B cell (primary cell): Measurements from ENCODE around the gene SMPX. TPM values are rescaled to one million over a fixed set of nuclear protein-coding genes. Genes with fewer than 3 reads are reported as not detected.

ENCODE experiments used
- ATAC-seq: fragments of 200-7000 bp; cut with Tn5 transposase; one replicate; pipeline ENCODE4 v1.10.0; 2021; ENCODE audit warnings: low read depth, mild to moderate bottlenecking, moderate number of reproducible peaks, moderate library complexity
- CTCF ChIA-PET: fragments of 350-600 bp; sonication (Branson Sonifier 250); formaldehyde crosslinking; loops from one replicate; lab custom pipeline; 2021; ENCODE audit warnings: antibody characterized with exemption, inconsistent platforms; lab: Charles Lee
- POLR2A ChIA-PET: fragments of 350-600 bp; sonication (Branson Sonifier 250); formaldehyde crosslinking; loops from one replicate; lab custom pipeline; 2021; ENCODE audit warnings: antibody characterized with exemption; lab: Charles Lee
- DNase-seq: peaks from one replicate; pipeline ENCODE4 v3.0.0; 2013
- H2AFZ ChIP-seq: 2 replicates; pipeline ENCODE4 v1.6.1; 2012; ENCODE audit warnings: mild to moderate bottlenecking, low read depth, low read length; ENCODE audit not compliant: insufficient read depth, poor library complexity, severe bottlenecking
- H3K27ac ChIP-seq, 2 donors: 1 replicate in 1 of 2; 2 replicates in 1 of 2; pipeline ENCODE4 v1.5.1; 2012 to 2013; ENCODE audit warnings: low read length in 2 of 2, mild to moderate bottlenecking in 2 of 2, moderate library complexity in 1 of 2
- H3K27me3 ChIP-seq, 4 experiments: fragments of 200-600 bp in 1 of 4; sonication (generic) in 1 of 4; replicated peaks in 1 of 4; 1 replicate in 2 of 4; 2 replicates in 2 of 4; pipeline versions ENCODE4 v1.6.1 to v1.7.0; 2013 to 2016; ENCODE audit warnings: low read length in 3 of 4, mild to moderate bottlenecking in 2 of 4, mixed read lengths in 1 of 4, moderate library complexity in 1 of 4; ENCODE audit not compliant: insufficient read depth in 4 of 4, control insufficient read depth in 3 of 4; ENCODE audit errors: control extremely low read depth in 1 of 4
- H3K36me3 ChIP-seq, 2 experiments: replicated peaks in 1 of 2; 1 replicate in 1 of 2; 2 replicates in 1 of 2; pipeline versions ENCODE4 v1.6.1 to v1.7.1; 2013; ENCODE audit warnings: low read length in 1 of 2; ENCODE audit not compliant: insufficient read depth in 2 of 2, control insufficient read depth in 1 of 2; ENCODE audit errors: control extremely low read depth in 1 of 2, extremely low read depth in 1 of 2
- H3K4me1 ChIP-seq, 2 donors: fragments of 200-600 bp in 1 of 2; sonication (generic) in 1 of 2; 1 replicate in 1 of 2; 2 replicates in 1 of 2; pipeline versions ENCODE4 v1.5.1 to v1.6.1; 2013 to 2017; ENCODE audit warnings: low read length in 2 of 2; ENCODE audit not compliant: control insufficient read depth in 2 of 2, insufficient read depth in 2 of 2
- H3K4me2 ChIP-seq: replicated peaks from 2 replicates; pipeline ENCODE3; 2012; ENCODE audit warnings: mild to moderate bottlenecking, low read depth, low read length; ENCODE audit not compliant: poor library complexity, severe bottlenecking
- H3K4me3 ChIP-seq, 5 experiments: fragments of 200-600 bp in 1 of 5; sonication (generic) in 1 of 5; 1 replicate in 3 of 5; 2 replicates in 2 of 5; pipeline versions ENCODE4 v1.5.1 to v1.7.0; 2011 to 2016; ENCODE audit warnings: low read length in 4 of 5, mild to moderate bottlenecking in 4 of 5, low read depth in 2 of 5, control low read depth in 1 of 5, moderate library complexity in 1 of 5; ENCODE audit not compliant: insufficient read depth in 1 of 5; ENCODE audit errors: control extremely low read depth in 1 of 5, extremely low read depth in 1 of 5
- H3K79me2 ChIP-seq: fragments of 200-600 bp; sonication (generic); one replicate; pipeline ENCODE4 v1.6.0; 2016; ENCODE audit warnings: low read length; ENCODE audit not compliant: control insufficient read depth, insufficient read depth
- H3K9ac ChIP-seq: fragments of 200-600 bp; sonication (generic); 2 replicates; pipeline ENCODE4 v1.6.1; 2017; ENCODE audit warnings: mild to moderate bottlenecking, low read length, moderate library complexity
- H3K9me3 ChIP-seq, 3 donors: one replicate each; pipeline versions ENCODE4 v1.6.1 to v1.7.1; 2013; ENCODE audit warnings: low read length in 2 of 3; ENCODE audit not compliant: control insufficient read depth in 2 of 3, insufficient read depth in 1 of 3; ENCODE audit errors: control extremely low read depth in 1 of 3
- H4K20me1 ChIP-seq: 2 replicates; pipeline ENCODE4 v1.6.0; 2012; ENCODE audit warnings: mild to moderate bottlenecking, low read length; ENCODE audit not compliant: insufficient read depth, control insufficient read depth, poor library complexity, severe bottlenecking
- H3K27ac Mint-ChIP-seq: one replicate; pipeline ENCODE4 v1.8.0; 2021; ENCODE audit warnings: mixed read lengths
- H3K27me3 Mint-ChIP-seq: one replicate; pipeline ENCODE4 v1.8.0; 2021; ENCODE audit warnings: mixed read lengths
- H3K4me1 Mint-ChIP-seq: one replicate; pipeline ENCODE4 v1.8.0; 2021; ENCODE audit warnings: mixed read lengths
- H3K4me3 Mint-ChIP-seq: one replicate; pipeline ENCODE4 v1.8.0; 2021; ENCODE audit warnings: mixed read lengths
- H3K9me3 Mint-ChIP-seq: one replicate; pipeline ENCODE4 v1.8.0; 2022; ENCODE audit warnings: mixed read lengths; ENCODE audit not compliant: insufficient read depth
- CTCF ChIP-seq: fragments of 200-600 bp; IDR thresholded peaks from one replicate; pipeline ENCODE4 v1.8.0; 2022; ENCODE audit warnings: antibody characterized with exemption, mild to moderate bottlenecking
- EZH2 ChIP-seq: IDR thresholded peaks from 2 replicates; pipeline ENCODE4 v1.6.1; 2012; ENCODE audit warnings: borderline replicate concordance, low read depth, mild to moderate bottlenecking, moderate library complexity, low read length; ENCODE audit not compliant: insufficient read depth, poor library complexity, severe bottlenecking
- WGBS: methylation state at CpG from one replicate; pipeline ENCODE4 v1.1.5; 2013; ENCODE audit warnings: missing lambda C conversion rate; ENCODE audit not compliant: insufficient coverage; 5-methylcytosine and 5-hydroxymethylcytosine counted together
- intact Hi-C: fragments of 100-400 bp; cut with micrococcal nuclease; formaldehyde crosslinking; loops from one replicate; pipeline ENCODE4 v1.10.0; 2022
- polyA plus RNA-seq: library from polyadenylated mRNA; depleted of rRNA; stranded (reverse); fragments of >200 nt; gene quantifications from 2 replicates; pipeline ENCODE4 v1.2.3, GENCODE V29; 2012
- total RNA-seq, 2 donors: library from RNA; stranded (reverse); fragments of 120-200 nt in 1 of 2; gene quantifications; 1 replicate in 1 of 2; 2 replicates in 1 of 2; pipeline versions ENCODE4 v1.2.3 to v1.2.4, GENCODE V29; 2013 to 2022

SMPX gene
- total and polyA plus RNA-seq, 2 donors (not counting 1 experiment from before 2014, with no cell fraction given): not detected

DNA sequence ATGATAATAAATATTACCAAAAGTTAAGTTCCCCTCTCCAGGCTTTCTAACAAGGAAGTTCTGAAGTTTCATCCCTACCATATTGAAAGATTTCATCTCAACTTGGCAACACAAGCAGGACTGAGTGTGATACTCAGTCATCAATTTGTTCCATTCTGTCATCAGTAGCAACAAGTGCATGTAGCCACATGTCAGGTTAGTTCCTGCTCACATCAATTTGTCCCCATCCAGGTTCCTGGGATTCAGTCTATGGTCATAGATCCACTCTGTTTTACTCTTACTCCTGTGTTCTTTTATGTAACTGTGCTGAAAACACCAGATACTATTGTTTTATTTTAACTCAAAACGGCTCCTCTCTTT is 22.2 kb downstream of the SMPX start:
- Histone ChIP-seq H3K9me3 (no peaks in the 10 kb centered on the region), H2AFZ (no peak overlapping the region), H3K4me1 (no peaks in the 10 kb centered on the region), H3K36me3 (no peaks in the 10 kb centered on the region), H4K20me1 (no peaks in the 10 kb centered on the region), H3K9ac (no peak overlapping the region), H3K27ac (no peak overlapping the region), H3K79me2 (no peaks in the 10 kb centered on the region), H3K27me3 (peaks cover 0 to 3% (median 0%) of the 10 kb centered on the region in 4 experiments), H3K4me3 (no peak overlapping the region), H3K4me2 (no peak overlapping the region)
- Mint-ChIP-seq H3K27ac (no peak overlapping the region), H3K4me1 (no peaks in the 10 kb centered on the region), H3K27me3 (peaks cover 20% of the 10 kb centered on the region), H3K4me3 (no peak overlapping the region), H3K9me3 (no peaks in the 10 kb centered on the region)
- ChIA-PET CTCF (no interaction called here), POLR2A (no interaction called here)
- ATAC-seq (no peak), DNase-seq (no peak)
- intact Hi-C loops: no loop called here
- WGBS: no CpG with 5 or more reads among the region's 1 CpG
- TF ChIP-seq EZH2 (no peak), CTCF (no peak)

- DNase-seq: no peak
- ChIA-PET POLR2A (no interaction called here), CTCF (no interaction called here)
- intact Hi-C loops: no loop called here
- Histone ChIP-seq H3K36me3 (no peaks in the 10 kb centered on the region), H3K79me2 (no peaks in the 10 kb centered on the region), H4K20me1 (no peaks in the 10 kb centered on the region), H3K27ac (no peak overlapping the region), H2AFZ (no peak overlapping the region), H3K9me3 (no peaks in the 10 kb centered on the region), H3K4me1 (no peaks in the 10 kb centered on the region), H3K27me3 (peaks cover 0 to 3% (median 0%) of the 10 kb centered on the region in 4 experiments), H3K9ac (no peak overlapping the region), H3K4me2 (no peak overlapping the region), H3K4me3 (no peak overlapping the region)
- Mint-ChIP-seq H3K4me1 (no peaks in the 10 kb centered on the region), H3K27ac (no peak overlapping the region), H3K9me3 (no peaks in the 10 kb centered on the region), H3K4me3 (no peak overlapping the region), H3K27me3 (peaks cover 20% of the 10 kb centered on the region)
- no CpG with 5 or more reads among the region's 5 CpGs for WGBS
- no peak for ATAC-seq
- TF ChIP-seq CTCF: no peak
- TF ChIP-seq EZH2: no peak
Observed at GRCh38 chrX:21735038-21735767, 22.7 kb downstream of the SMPX start.
